GM23338 (cell line): ENCODE results near the gene RNF150. TPM values are rescaled to one million over a fixed set of nuclear protein-coding genes. Genes with fewer than 3 reads are reported as not detected.

ENCODE experiments used
- ATAC-seq: fragments of 200-7000 bp; cut with Tn5 transposase; 3 replicates; pipeline ENCODE4 v1.9.1; 2020
- DNase-seq: peaks from one replicate; pipeline ENCODE4 v3.0.0-alpha.2; 2015; ENCODE audit warnings: low spot score
- H2AFZ ChIP-seq: fragments of 200-600 bp; sonication (generic); 2 replicates; pipeline ENCODE4 v1.8.0; 2016; ENCODE audit warnings: antibody characterized with exemption, mild to moderate bottlenecking, moderate library complexity
- H3F3A ChIP-seq: fragments of 200-600 bp; sonication (generic); replicated peaks from 2 replicates; pipeline ENCODE4 v1.8.0; 2017; ENCODE audit warnings: antibody characterized with exemption, mixed run types, low read depth
- H3K27ac ChIP-seq: fragments of 200-600 bp; sonication (generic); 2 replicates; pipeline ENCODE4 v1.6.1; 2016; ENCODE audit warnings: low read depth
- H3K27me3 ChIP-seq: fragments of 200-600 bp; sonication (generic); 2 replicates; pipeline ENCODE4 v1.8.0; 2016; ENCODE audit warnings: mild to moderate bottlenecking, mixed run types, moderate library complexity; ENCODE audit not compliant: insufficient read depth
- H3K36me3 ChIP-seq: fragments of 200-600 bp; sonication (generic); 2 replicates; pipeline ENCODE4 v1.8.0; 2016; ENCODE audit warnings: mild to moderate bottlenecking; ENCODE audit not compliant: insufficient read depth
- H3K4me1 ChIP-seq: fragments of 200-600 bp; sonication (generic); 2 replicates; pipeline ENCODE4 v1.8.0; 2016; ENCODE audit warnings: mild to moderate bottlenecking, moderate library complexity; ENCODE audit not compliant: insufficient read depth
- H3K4me2 ChIP-seq: fragments of 200-600 bp; sonication (generic); 2 replicates; pipeline ENCODE4 v1.7.1; 2017; ENCODE audit warnings: mixed run types
- H3K4me3 ChIP-seq: fragments of 200-600 bp; sonication (generic); 2 replicates; pipeline ENCODE4 v1.6.1; 2016; ENCODE audit warnings: mixed run types
- H3K79me2 ChIP-seq: fragments of 200-600 bp; sonication (generic); replicated peaks from 2 replicates; pipeline ENCODE4 v1.8.0; 2017; ENCODE audit warnings: mild to moderate bottlenecking; ENCODE audit not compliant: insufficient read depth
- H3K9me2 ChIP-seq: fragments of 200-600 bp; sonication (generic); 2 replicates; pipeline ENCODE4 v1.8.0; 2017; ENCODE audit not compliant: insufficient read depth
- H4K20me1 ChIP-seq: fragments of 200-600 bp; sonication (generic); replicated peaks from 2 replicates; pipeline ENCODE4 v1.8.0; 2017; ENCODE audit warnings: mild to moderate bottlenecking; ENCODE audit not compliant: insufficient read depth
- H3K27ac Mint-ChIP-seq: 2 replicates; pipeline ENCODE4 v1.8.0; 2020; ENCODE audit warnings: inconsistent platforms, mild to moderate bottlenecking, moderate library complexity, mixed read lengths
- H3K27me3 Mint-ChIP-seq: 3 replicates; pipeline ENCODE4 v1.8.0; 2022; ENCODE audit warnings: low read depth, mild to moderate bottlenecking, moderate library complexity, mixed read lengths, inconsistent platforms; ENCODE audit not compliant: insufficient read depth, poor library complexity
- H3K36me3 Mint-ChIP-seq: 3 replicates; pipeline ENCODE4 v1.8.0; 2021; ENCODE audit warnings: low read depth, mild to moderate bottlenecking, inconsistent platforms, moderate library complexity, mixed read lengths
- H3K4me1 Mint-ChIP-seq: 3 replicates; pipeline ENCODE4 v1.8.0; 2020; ENCODE audit warnings: mild to moderate bottlenecking, inconsistent platforms, mixed read lengths
- H3K4me3 Mint-ChIP-seq: 3 replicates; pipeline ENCODE4 v1.8.0; 2021; ENCODE audit warnings: moderate library complexity, mild to moderate bottlenecking, inconsistent platforms, mixed read lengths
- H3K9me3 Mint-ChIP-seq: 3 replicates; pipeline ENCODE4 v1.8.0; 2020; ENCODE audit warnings: moderate library complexity, mild to moderate bottlenecking, inconsistent platforms, mixed read lengths
- CREB1 ChIP-seq: fragments of 250-450 bp; sonication (Bioruptor Pico); IDR thresholded peaks from 2 replicates; pipeline ENCODE4 v1.5.0; 2020; ENCODE audit warnings: low read depth, mild to moderate bottlenecking, moderate library complexity
- CTCF ChIP-seq, 2 experiments: fragments of 200-600 bp in 1 of 2; sonication (generic) in 1 of 2; conservative IDR thresholded peaks; 2 replicates each; pipeline versions ENCODE4 v1.5.1 to v1.6.1; 2016 to 2017; ENCODE audit warnings: antibody characterized with exemption in 2 of 2, low read depth in 2 of 2, mild to moderate bottlenecking in 2 of 2, moderate library complexity in 1 of 2
- ETS1 ChIP-seq: IDR thresholded peaks from 2 replicates; pipeline ENCODE4 v1.6.1; 2016; ENCODE audit warnings: antibody characterized with exemption
- JUNB ChIP-seq: IDR thresholded peaks from one replicate; pipeline ENCODE4 v1.6.1; 2016; ENCODE audit warnings: antibody characterized with exemption; ENCODE audit not compliant: unreplicated experiment
- NANOG ChIP-seq: IDR thresholded peaks from 2 replicates; pipeline ENCODE4 v1.6.1; 2016; ENCODE audit warnings: antibody characterized with exemption, borderline replicate concordance
- REST ChIP-seq: IDR thresholded peaks from one replicate; pipeline ENCODE4 v1.6.1; 2018; ENCODE audit warnings: antibody characterized with exemption; ENCODE audit not compliant: unreplicated experiment
- ZNF114 ChIP-seq: fragments of 250-450 bp; sonication (Bioruptor Pico); IDR thresholded peaks from 2 replicates; pipeline ENCODE4 v1.5.0; 2020; ENCODE audit warnings: mild to moderate bottlenecking, moderate library complexity
- ZNF462 ChIP-seq: fragments of 250-450 bp; sonication (Bioruptor Pico); IDR thresholded peaks from 2 replicates; pipeline ENCODE4 v1.5.0; 2020; ENCODE audit warnings: mild to moderate bottlenecking, moderate library complexity
- polyA plus RNA-seq: library from polyadenylated mRNA; unstranded; fragments of >200 nt; fragmentation: Nextera tagmentation; extraction: Ambion mirVana; gene quantifications from 2 replicates; pipeline ENCODE4 v1.2.1, GENCODE V29; 2016
- total RNA-seq: library from RNA; depleted of rRNA; stranded (reverse); fragments of >200 nt; shearing (Covaris generic); gene quantifications from 2 replicates; pipeline ENCODE4 v1.2.3, GENCODE V29; 2014

Gene RNF150
- total and polyA plus RNA-seq, 2 experiments from 2014 or later = 1.3 to 6.1 TPM

- H3K36me3 ChIP-seq = no peaks in the 10 kb centered on the region
- no peak for DNase-seq
- H3K4me1 ChIP-seq = no peaks in the 10 kb centered on the region
- no peak overlapping the region for H2AFZ ChIP-seq
- no peak overlapping the region for H3K27ac ChIP-seq
- H3K4me3 ChIP-seq = no peak overlapping the region
- no peaks in the 10 kb centered on the region for H3K79me2 ChIP-seq
- no peaks in the 10 kb centered on the region for H3K9me2 ChIP-seq
- no peaks in the 10 kb centered on the region for H4K20me1 ChIP-seq
- no peak overlapping the region for H3K4me2 ChIP-seq
- Mint-ChIP-seq H3K36me3 (no peaks in the 10 kb centered on the region), H3K9me3 (no peaks in the 10 kb centered on the region), H3K27me3 (no peaks in the 10 kb centered on the region), H3K27ac (no peak overlapping the region), H3K4me3 (no peak overlapping the region), H3K4me1 (no peaks in the 10 kb centered on the region)
- no peaks in the 10 kb centered on the region for H3F3A ChIP-seq
- no peak for ATAC-seq
- H3K27me3 ChIP-seq = no peaks in the 10 kb centered on the region
- TF ChIP-seq ETS1 = no peak
- no peak for TF ChIP-seq NANOG
These were observed 195.4 kb downstream of the RNF150 start for GRCh38 chr4:140937866-140938265.

- Histone ChIP-seq H4K20me1 (no peaks in the 10 kb centered on the region), H3F3A (no peaks in the 10 kb centered on the region), H3K4me1 (no peaks in the 10 kb centered on the region), H3K36me3 (no peaks in the 10 kb centered on the region), H3K9me2 (no peaks in the 10 kb centered on the region), H2AFZ (no peak overlapping the region), H3K79me2 (no peaks in the 10 kb centered on the region), H3K27ac (no peak overlapping the region), H3K4me2 (no peak overlapping the region), H3K27me3 (no peaks in the 10 kb centered on the region), H3K4me3 (no peak overlapping the region)
- H3K36me3 Mint-ChIP-seq = no peaks in the 10 kb centered on the region
- ATAC-seq = no peak
- no peaks in the 10 kb centered on the region for H3K27me3 Mint-ChIP-seq
- no peaks in the 10 kb centered on the region for H3K4me1 Mint-ChIP-seq
- no peaks in the 10 kb centered on the region for H3K9me3 Mint-ChIP-seq
- H3K27ac Mint-ChIP-seq = no peak overlapping the region
- H3K4me3 Mint-ChIP-seq = no peak overlapping the region
- no peak for DNase-seq
- TF ChIP-seq JUNB (no peak), CREB1 (CRISPR knock-in tag) (no peak), ETS1 (no peak), CTCF (conservative IDR thresholded peaks at IDR 0.05; ENCODE audit: low read depth in 2 of 2) (no peak), NANOG (no peak), ZNF114 (CRISPR knock-in tag) (no peak), ZNF462 (no peak), REST (no peak)
These were observed 198.0 kb downstream of the RNF150 start for GRCh38 chr4:140935254-140935653.
